Heart left ventricle (tissue), 13 donors: ENCODE results near the gene CAMTA1.

Source experiments
- CTCF ChIP-seq, 12 donors: fragments of 200-600 bp; sonication (generic) in 4 of 12; IDR thresholded peaks; one replicate each; pipeline versions ENCODE4 v1.5.0 to v1.8.0; 2018 to 2022; ENCODE audit warnings: antibody characterized with exemption in 12 of 12, mild to moderate bottlenecking in 5 of 12
- POLR2A ChIP-seq, 2 donors: fragments of 450-650 bp; IDR thresholded peaks; one replicate each; pipeline ENCODE4 v1.6.1; 2017; ENCODE audit warnings: antibody characterized with exemption in 2 of 2, mild to moderate bottlenecking in 2 of 2, moderate library complexity in 2 of 2
- donor health status: ischemic (EF 13 %, LVEDD 7.1; RV severe dilation, severe dysfunction).
- donor health status: DM: no; HTN: yes; CAD: no.
- donor health status: DM: no; HTN: no; CAD: no.
- donor health status: ischemic (EF 25% LVEDD 6.9; RV normal size, moderate dysfunction).
- donor health status: ischemic (EF 25% LVEDD 5.7; RV mildly dilated, moderate dysfunction).
- donor health status: ischemic (EF 35%, LVEDD 5.7; RV mildly dilated, moderate dysfunction).
- donor health status: nonischemic (EF 11% LVEDD 7.7; RV severe dilation, severe dysfunction).
- donor health status: DM: yes; HTN: yes; CAD: no.
- donor health status: PGD.
- donor health status: ischemic (EF 29% LVEDD 5.4; RV normal size, mild dysfunction).
- donor health status: nonischemic (EF 23%, LVEDD 6.1; RV moderate dilation, normal function).

GRCh38 chr1:6899621-6900020 is 114.4 kb downstream of the CAMTA1 start:
- TF ChIP-seq CTCF (IDR thresholded peaks at IDR 0.05) = no peak
- TF ChIP-seq POLR2A (IDR thresholded peaks at IDR 0.05) = no peak
